D721Med (cell line): Measurements from ENCODE around the gene FANCM.

Experiments used
- DNase-seq: peaks from one replicate; pipeline ENCODE4 v3.0.0; 2011; ENCODE audit warnings: low spot score; ENCODE audit not compliant: insufficient read length
- FAIRE-seq: peaks from 2 replicates; lab custom pipeline; 2011; peaks lifted over from hg19 to GRCh38; lab: Jason Lieb, UNC
- TF ChIP-seq, protein P1 (sequence below): IDR thresholded peaks from 2 replicates; pipeline ENCODE4 v1.5.1; 2012; ENCODE audit warnings: mild to moderate bottlenecking, control low read depth; ENCODE audit not compliant: insufficient read depth; ENCODE audit errors: missing control alignments

Gene FANCM

DNA sequence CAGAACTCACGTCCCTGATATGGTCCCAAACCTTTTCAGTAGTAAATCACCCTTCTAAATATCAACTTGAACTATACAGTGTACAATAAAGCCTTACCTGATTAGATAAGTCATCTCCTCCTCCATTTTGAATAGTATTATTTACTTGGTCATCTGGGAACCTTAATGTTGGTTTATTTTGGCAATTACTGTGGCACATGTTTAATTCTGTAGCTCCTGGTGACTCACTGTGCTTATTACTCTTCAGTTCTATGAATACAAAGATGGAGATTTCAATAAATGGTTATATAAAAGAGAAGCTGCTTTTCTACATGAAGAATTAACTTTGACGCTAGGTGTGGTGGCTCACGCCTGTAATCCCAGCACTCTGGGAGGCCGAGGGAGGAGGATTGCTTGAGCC is 91.8 kb downstream of the FANCM start:
- DNase-seq = no peak
- TF ChIP-seq, protein P1, sequence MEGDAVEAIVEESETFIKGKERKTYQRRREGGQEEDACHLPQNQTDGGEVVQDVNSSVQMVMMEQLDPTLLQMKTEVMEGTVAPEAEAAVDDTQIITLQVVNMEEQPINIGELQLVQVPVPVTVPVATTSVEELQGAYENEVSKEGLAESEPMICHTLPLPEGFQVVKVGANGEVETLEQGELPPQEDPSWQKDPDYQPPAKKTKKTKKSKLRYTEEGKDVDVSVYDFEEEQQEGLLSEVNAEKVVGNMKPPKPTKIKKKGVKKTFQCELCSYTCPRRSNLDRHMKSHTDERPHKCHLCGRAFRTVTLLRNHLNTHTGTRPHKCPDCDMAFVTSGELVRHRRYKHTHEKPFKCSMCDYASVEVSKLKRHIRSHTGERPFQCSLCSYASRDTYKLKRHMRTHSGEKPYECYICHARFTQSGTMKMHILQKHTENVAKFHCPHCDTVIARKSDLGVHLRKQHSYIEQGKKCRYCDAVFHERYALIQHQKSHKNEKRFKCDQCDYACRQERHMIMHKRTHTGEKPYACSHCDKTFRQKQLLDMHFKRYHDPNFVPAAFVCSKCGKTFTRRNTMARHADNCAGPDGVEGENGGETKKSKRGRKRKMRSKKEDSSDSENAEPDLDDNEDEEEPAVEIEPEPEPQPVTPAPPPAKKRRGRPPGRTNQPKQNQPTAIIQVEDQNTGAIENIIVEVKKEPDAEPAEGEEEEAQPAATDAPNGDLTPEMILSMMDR = no peak
- FAIRE-seq = no peak

DNA sequence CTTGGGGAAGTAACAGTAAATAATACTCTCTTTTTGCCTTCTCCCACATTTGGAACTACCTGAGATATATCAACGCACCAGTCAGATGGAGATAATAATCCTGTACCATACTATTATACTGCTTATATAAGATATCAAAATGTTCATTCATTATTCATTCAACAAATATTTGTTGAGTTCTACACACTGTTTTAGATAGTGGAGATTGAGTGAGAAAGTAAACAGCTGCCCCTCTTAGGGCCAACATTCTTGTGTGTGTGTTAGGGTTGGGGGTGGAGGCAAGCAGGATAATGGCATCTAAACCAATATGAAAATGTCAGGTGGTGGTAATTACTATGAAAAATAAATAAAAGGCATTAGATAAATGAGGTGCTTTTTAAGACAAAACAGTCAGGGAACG is 103.3 kb downstream of the FANCM start:
- no peak for FAIRE-seq
- no peak for DNase-seq
- TF ChIP-seq, protein P1 = no peak

DNA sequence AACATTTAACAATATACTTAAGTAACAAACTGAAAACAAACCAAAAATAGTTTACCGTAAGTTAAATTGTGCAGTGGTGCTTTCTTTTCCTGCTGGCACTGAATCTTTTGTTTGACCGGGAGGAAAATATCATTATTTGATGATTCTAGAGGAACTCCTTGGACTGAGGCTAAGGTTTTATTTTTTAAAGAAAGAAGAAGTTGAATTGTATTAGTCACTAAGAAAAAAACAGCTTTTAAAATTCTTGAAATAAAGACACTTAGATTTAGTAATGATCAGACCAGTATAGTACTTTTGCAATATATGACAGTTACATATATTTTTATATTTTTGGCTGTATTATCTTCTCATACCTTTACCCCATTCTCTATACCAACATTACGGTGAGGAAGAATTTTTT is 107.0 kb downstream of the FANCM start:
- DNase-seq (no peak), FAIRE-seq (no peak)
- TF ChIP-seq, protein P1 = no peak

DNA sequence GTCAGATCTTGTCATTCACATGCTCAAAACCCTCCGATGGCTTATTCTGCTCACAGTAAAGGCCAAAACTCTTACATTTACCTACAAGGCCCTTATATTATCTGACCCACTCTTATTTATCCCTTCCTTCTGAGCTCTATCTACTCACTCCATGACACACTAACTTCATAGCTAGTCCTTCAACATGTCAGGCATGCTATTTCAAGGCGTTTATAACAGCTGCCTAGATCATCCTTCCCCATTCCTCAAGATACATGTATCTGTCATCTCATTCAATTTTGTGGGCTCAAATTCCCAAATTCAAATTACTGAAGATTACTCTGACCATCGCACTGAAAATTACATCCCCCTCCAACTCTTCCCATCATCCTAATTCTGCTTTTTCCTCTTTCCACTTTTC is 110.4 kb downstream of the FANCM start:
- FAIRE-seq = no peak
- DNase-seq = no peak
- TF ChIP-seq, protein P1 = no peak

DNA sequence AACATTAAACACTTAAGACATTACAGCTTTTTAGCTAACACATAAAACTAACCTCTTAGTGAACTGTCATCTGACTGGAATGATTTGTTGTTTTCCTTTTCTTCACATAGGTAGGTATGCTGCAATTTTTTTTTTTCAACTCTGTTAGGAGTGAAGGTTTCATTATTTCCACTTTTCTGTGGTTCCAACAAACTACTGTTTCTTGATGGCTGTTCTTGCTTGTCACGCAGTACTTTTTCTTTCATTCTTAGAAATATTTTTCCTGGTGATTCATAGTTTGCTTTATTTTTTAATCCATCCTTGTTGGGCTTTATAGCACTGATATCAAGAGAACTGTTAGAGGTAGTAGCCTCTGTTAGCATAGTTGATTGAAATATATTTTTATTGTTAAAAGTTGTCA is 111.0 kb downstream of the FANCM start:
- TF ChIP-seq, protein P1 = no peak
- DNase-seq (no peak), FAIRE-seq (no peak)

DNA sequence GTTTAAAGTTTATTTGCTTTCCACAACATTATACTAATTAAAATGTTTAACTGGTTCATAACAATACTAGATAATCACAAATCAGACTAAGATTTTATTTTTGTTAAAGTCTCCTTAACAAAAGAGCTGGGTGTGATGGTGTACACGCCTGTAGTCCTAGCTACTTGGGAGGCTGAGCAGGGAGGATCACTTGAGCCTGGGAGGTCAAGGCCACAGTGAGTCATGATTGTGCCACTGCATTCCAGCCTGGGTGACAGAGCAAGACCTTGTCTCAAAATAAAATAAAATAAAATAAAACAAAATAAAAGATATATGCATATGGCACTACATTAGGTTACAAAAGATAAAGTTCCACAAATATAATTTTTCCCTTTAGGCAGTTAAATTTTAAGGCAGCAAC is 111.7 kb downstream of the FANCM start:
- TF ChIP-seq, protein P1 = no peak
- no peak for FAIRE-seq
- no peak for DNase-seq

DNA sequence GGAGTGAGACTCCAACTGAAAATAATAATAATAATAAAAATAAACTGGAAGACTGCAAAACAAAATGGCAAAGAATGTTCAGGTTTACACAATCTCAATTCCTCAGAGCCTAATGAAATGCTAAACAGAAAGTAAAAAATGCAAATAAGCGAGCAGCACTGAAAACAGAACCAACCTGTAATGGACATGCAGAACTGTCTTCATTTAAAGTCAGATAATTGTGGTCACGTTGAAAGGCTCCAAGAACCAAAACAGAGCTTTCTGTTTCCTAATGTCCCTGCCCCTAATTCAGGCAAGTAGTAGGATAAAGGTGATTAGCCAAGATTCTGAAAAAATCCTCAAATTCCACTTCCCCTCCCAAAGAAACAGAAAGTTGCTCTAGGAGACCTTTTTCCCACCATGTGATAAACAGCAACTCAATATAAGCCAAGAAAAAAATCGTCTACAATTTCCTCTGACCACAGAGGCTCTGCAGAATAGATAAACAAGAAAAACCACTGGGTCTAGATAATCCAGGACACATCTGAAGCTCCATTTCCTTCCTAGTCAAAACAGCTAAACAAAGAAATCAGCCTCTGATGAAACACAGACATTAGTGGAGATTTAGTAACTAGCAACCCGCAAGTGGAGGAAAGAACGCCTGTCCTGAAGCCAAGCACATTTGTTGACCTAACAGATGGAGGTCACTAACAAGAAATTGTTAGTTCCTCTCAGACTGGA is 114.3 kb downstream of the FANCM start:
- FAIRE-seq = no peak
- DNase-seq = no peak
- TF ChIP-seq, protein P1 = no peak
